Left lung (tissue), 10 donors: ENCODE data around the gene DUSP11. TPM values are rescaled to one million over a fixed set of nuclear protein-coding genes. Genes with fewer than 3 reads are reported as not detected.

Experiments used
- ATAC-seq: fragments of 200-7000 bp; cut with Tn5 transposase; one replicate; pipeline ENCODE4 v1.9.1; 2020; ENCODE audit warnings: moderate library complexity
- DNase-seq, 4 donors: peaks; one replicate each; pipeline ENCODE4 v3.0.0-alpha.2; 2013 to 2020
- H3K27ac ChIP-seq, 2 donors: fragments of 200-600 bp; sonication (generic) in 1 of 2; one replicate each; pipeline versions ENCODE4 v1.5.0 to v1.8.0; 2020 to 2021
- H3K27me3 ChIP-seq, 2 donors: fragments of 200-600 bp; sonication (generic) in 1 of 2; one replicate each; pipeline versions ENCODE4 v1.5.0 to v1.8.0; 2020 to 2021
- H3K36me3 ChIP-seq, 2 donors: fragments of 200-600 bp; sonication (generic) in 1 of 2; one replicate each; pipeline versions ENCODE4 v1.5.0 to v1.8.0; 2020 to 2021
- H3K4me1 ChIP-seq, 2 donors: fragments of 200-600 bp; one replicate each; pipeline ENCODE4 v1.8.0; 2021
- H3K4me3 ChIP-seq, 2 donors: fragments of 200-600 bp; sonication (generic) in 1 of 2; one replicate each; pipeline versions ENCODE4 v1.5.0 to v1.8.0; 2020 to 2021; ENCODE audit warnings: mild to moderate bottlenecking in 1 of 2
- H3K9me3 ChIP-seq, 2 donors: fragments of 200-600 bp; sonication (generic) in 1 of 2; one replicate each; pipeline versions ENCODE4 v1.5.0 to v1.8.0; 2020 to 2021
- CTCF ChIP-seq, 2 donors: fragments of 200-600 bp; sonication (generic) in 1 of 2; IDR thresholded peaks; one replicate each; pipeline versions ENCODE4 v1.5.0 to v1.8.0; 2021; ENCODE audit warnings: antibody characterized with exemption in 2 of 2
- intact Hi-C, 2 donors: fragments of 100-400 bp; cut with DNase I; formaldehyde crosslinking; loops; one replicate each; pipeline versions ENCODE4 v1.11.2 to v1.14.2; 2022
- polyA plus RNA-seq, 6 donors: library from polyadenylated mRNA; unstranded; fragments of 120-200 nt; gene quantifications; one replicate each; pipeline ENCODE4 v1.2.1, GENCODE V29; 2013; ENCODE audit not compliant: insufficient read length in 6 of 6
- total RNA-seq, 2 donors: library from RNA; stranded (reverse); fragmentation: NEBNext Ultra II Directional; extraction: Animal tissue kit (Norgen Biotek cat#: 25700); gene quantifications; one replicate each; pipeline ENCODE4 v1.2.1, GENCODE V29; 2021
- donor health status: DM: no; HTN: yes; CAD: no.
- donor health status: DM: no; HTN: no; CAD: no.

Gene DUSP11
- total and polyA plus RNA-seq, 8 donors = 16.6 to 39.1 (median 32.2) TPM

GRCh38 chr2:73822991-73823390 lies 43.1 kb upstream of the DUSP11 start:
- no peak for DNase-seq
- intact Hi-C loops = no loop called here
- Histone ChIP-seq H3K27ac (no peak overlapping the region), H3K27me3 (peaks cover 0 to 7% of the 10 kb centered on the region in 2 donors), H3K4me3 (no peak overlapping the region), H3K4me1 (peaks cover under 1% of the 10 kb centered on the region in 2 donors), H3K9me3 (no peaks in the 10 kb centered on the region), H3K36me3 (no peaks in the 10 kb centered on the region)
- ATAC-seq = no peak
- TF ChIP-seq CTCF (IDR thresholded peaks at IDR 0.05) = no peak

GRCh38 chr2:73822276-73822675 lies 42.4 kb upstream of the DUSP11 start:
- no peaks in the 10 kb centered on the region for H3K4me1 ChIP-seq
- peaks cover 0 to 7% of the 10 kb centered on the region in 2 donors for H3K27me3 ChIP-seq
- H3K27ac ChIP-seq = no peak overlapping the region
- no peak for TF ChIP-seq CTCF (IDR thresholded peaks at IDR 0.05)
- no peaks in the 10 kb centered on the region for H3K9me3 ChIP-seq
- no peak for DNase-seq
- intact Hi-C loops = no loop called here
- no peaks in the 10 kb centered on the region for H3K36me3 ChIP-seq
- no peak overlapping the region for H3K4me3 ChIP-seq
- no peak for ATAC-seq

- Histone ChIP-seq H3K4me1 (no peaks in the 10 kb centered on the region), H3K27ac (no peak overlapping the region), H3K27me3 (peaks cover 0 to 7% of the 10 kb centered on the region in 2 donors), H3K4me3 (no peak overlapping the region), H3K9me3 (no peaks in the 10 kb centered on the region), H3K36me3 (no peaks in the 10 kb centered on the region)
- intact Hi-C loops = no loop called here
- no peak for TF ChIP-seq CTCF (IDR thresholded peaks at IDR 0.05)
- ATAC-seq (no peak), DNase-seq (no peak)
Measured at GRCh38 chr2:73821669-73822068, 41.8 kb upstream of the DUSP11 start.

GRCh38 chr2:73821227-73821626 lies 41.3 kb upstream of the DUSP11 start:
- no peak for ATAC-seq
- Histone ChIP-seq H3K4me1 (no peaks in the 10 kb centered on the region), H3K4me3 (no peak overlapping the region), H3K36me3 (no peaks in the 10 kb centered on the region), H3K9me3 (no peaks in the 10 kb centered on the region), H3K27me3 (peaks cover 0 to 7% of the 10 kb centered on the region in 2 donors), H3K27ac (no peak overlapping the region)
- no peak for TF ChIP-seq CTCF (IDR thresholded peaks at IDR 0.05)
- no peak for DNase-seq
- intact Hi-C loops = no loop called here

GRCh38 chr2:73818296-73818695 lies 38.4 kb upstream of the DUSP11 start:
- no peaks in the 10 kb centered on the region for H3K9me3 ChIP-seq
- DNase-seq (no peak), ATAC-seq (no peak)
- H3K4me3 ChIP-seq = no peak overlapping the region
- no peaks in the 10 kb centered on the region for H3K4me1 ChIP-seq
- intact Hi-C loops = no loop called here
- peaks cover 0 to 7% of the 10 kb centered on the region in 2 donors for H3K27me3 ChIP-seq
- TF ChIP-seq CTCF (IDR thresholded peaks at IDR 0.05) = no peak
- no peak overlapping the region for H3K27ac ChIP-seq
- no peaks in the 10 kb centered on the region for H3K36me3 ChIP-seq
